ENCODE data around the gene C16orf78.

C16orf78 gene

DNA sequence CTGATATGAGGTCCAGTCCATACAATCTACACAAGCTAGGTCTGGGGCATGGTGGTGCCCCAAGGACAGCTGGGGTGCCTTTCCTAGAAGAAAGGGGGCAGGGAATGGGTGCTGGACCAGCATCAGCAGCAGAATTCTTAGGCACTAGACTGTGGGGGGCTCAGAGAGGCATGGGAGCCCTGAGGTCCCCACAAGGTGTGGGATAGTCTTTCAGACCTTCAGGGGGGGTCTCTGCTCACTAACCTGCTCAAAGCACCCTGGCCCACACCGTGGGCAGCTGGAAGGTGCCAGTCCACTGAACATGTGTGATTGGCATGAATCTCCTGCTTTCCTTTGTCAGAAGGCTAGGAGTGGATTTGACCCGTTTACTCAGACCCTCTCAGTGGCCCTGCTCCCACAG is 26.1 kb upstream of the C16orf78 start:
- CTCF ChIA-PET: interaction anchor here (1.1 to 4.1 kb wide), 4 partner anchors 11 to 660 kb away, joined by 3 to 26 read pairs (median 4); no protein-coding TSS in a partner anchor
- no peak for DNase-seq (ENCODE audit: extremely low spot score)
- POLR2A ChIA-PET: no interaction called here
- TF ChIP-seq CTCF (IDR thresholded peaks at IDR 0.05; ENCODE audit: control extremely low read depth, extremely low read depth, low read depth, missing control alignments): no peak

- no peak for TF ChIP-seq CTCF (IDR thresholded peaks at IDR 0.05; ENCODE audit: control extremely low read depth, extremely low read depth, low read depth, missing control alignments)
- POLR2A ChIA-PET: no interaction called here
- CTCF ChIA-PET: interaction anchor here (1.6 to 4.1 kb wide), 6 partner anchors 11 to 661 kb away, joined by 3 to 26 read pairs (median 6); no protein-coding TSS in a partner anchor
- no peak for DNase-seq (ENCODE audit: extremely low spot score)
These were observed 25.0 kb upstream of the C16orf78 start for GRCh38 chr16:49348408-49349176.

- no peak for DNase-seq (ENCODE audit: extremely low spot score)
- POLR2A ChIA-PET: no interaction called here
- no peak for TF ChIP-seq CTCF (IDR thresholded peaks at IDR 0.05; ENCODE audit: control extremely low read depth, extremely low read depth, low read depth, missing control alignments)
- CTCF ChIA-PET: interaction anchor here (0.8 to 4.1 kb wide), 17 partner anchors 9 to 674 kb away, joined by 3 to 26 read pairs (median 4); no protein-coding TSS in a partner anchor
These were observed 24.0 kb upstream of the C16orf78 start for GRCh38 chr16:49349446-49350168.

- ChIA-PET CTCF (interaction anchor here (0.7 to 4.6 kb wide), 25 partner anchors 8 to 675 kb away, joined by 3 to 26 read pairs (median 4); no protein-coding TSS in a partner anchor), POLR2A (no interaction called here)
- DNase-seq (ENCODE audit: extremely low spot score): peak; percentile 80
- TF ChIP-seq CTCF (IDR thresholded peaks at IDR 0.05; ENCODE audit: control extremely low read depth, extremely low read depth, low read depth, missing control alignments): peak; percentile 92
These were observed 23.1 kb upstream of the C16orf78 start for GRCh38 chr16:49350265-49351095.

- CTCF ChIA-PET: interaction anchor here (0.7 to 4.6 kb wide), 12 partner anchors 9 to 665 kb away, joined by 3 to 26 read pairs (median 4); no protein-coding TSS in a partner anchor
- no peak for TF ChIP-seq CTCF (IDR thresholded peaks at IDR 0.05; ENCODE audit: control extremely low read depth, extremely low read depth, low read depth, missing control alignments)
These were observed 22.5 kb upstream of the C16orf78 start for GRCh38 chr16:49351096-49351487.

GRCh38 chr16:49352892-49353291 is 20.7 kb upstream of the C16orf78 start:
- CTCF ChIA-PET: interaction anchor here (0.8 to 4.6 kb wide), 6 partner anchors 12 to 667 kb away, joined by 3 to 26 read pairs (median 4); no protein-coding TSS in a partner anchor
- DNase-seq (ENCODE audit: extremely low spot score): no peak
- POLR2A ChIA-PET: no interaction called here
- TF ChIP-seq CTCF (IDR thresholded peaks at IDR 0.05; ENCODE audit: control extremely low read depth, extremely low read depth, low read depth, missing control alignments): no peak

More at GRCh38 chr16:49351096-49351487, 22.5 kb upstream of the C16orf78 start:
- POLR2A ChIA-PET: no interaction called here
- DNase-seq (ENCODE audit: extremely low spot score): no peak

Data from GM10248 (cell line).